A549 treated with GW870086 at 1 μM for 4 hours (cell line): ENCODE results near the gene ASL. TPM values are rescaled to one million over a fixed set of nuclear protein-coding genes. Genes with fewer than 3 reads are reported as not detected.

ENCODE experiments used
- total RNA-seq: library from RNA; stranded (reverse); fragments of 200-300 nt; extraction: Qiagen RNA extraction; gene quantifications from 5 replicates; pipeline ENCODE4 v1.2.3, GENCODE V29; 2022; ENCODE audit warnings: low read depth

ASL gene
- 20.4 to 24.1 TPM (median 21.7 TPM) in 5 replicates for total RNA-seq

DNA sequence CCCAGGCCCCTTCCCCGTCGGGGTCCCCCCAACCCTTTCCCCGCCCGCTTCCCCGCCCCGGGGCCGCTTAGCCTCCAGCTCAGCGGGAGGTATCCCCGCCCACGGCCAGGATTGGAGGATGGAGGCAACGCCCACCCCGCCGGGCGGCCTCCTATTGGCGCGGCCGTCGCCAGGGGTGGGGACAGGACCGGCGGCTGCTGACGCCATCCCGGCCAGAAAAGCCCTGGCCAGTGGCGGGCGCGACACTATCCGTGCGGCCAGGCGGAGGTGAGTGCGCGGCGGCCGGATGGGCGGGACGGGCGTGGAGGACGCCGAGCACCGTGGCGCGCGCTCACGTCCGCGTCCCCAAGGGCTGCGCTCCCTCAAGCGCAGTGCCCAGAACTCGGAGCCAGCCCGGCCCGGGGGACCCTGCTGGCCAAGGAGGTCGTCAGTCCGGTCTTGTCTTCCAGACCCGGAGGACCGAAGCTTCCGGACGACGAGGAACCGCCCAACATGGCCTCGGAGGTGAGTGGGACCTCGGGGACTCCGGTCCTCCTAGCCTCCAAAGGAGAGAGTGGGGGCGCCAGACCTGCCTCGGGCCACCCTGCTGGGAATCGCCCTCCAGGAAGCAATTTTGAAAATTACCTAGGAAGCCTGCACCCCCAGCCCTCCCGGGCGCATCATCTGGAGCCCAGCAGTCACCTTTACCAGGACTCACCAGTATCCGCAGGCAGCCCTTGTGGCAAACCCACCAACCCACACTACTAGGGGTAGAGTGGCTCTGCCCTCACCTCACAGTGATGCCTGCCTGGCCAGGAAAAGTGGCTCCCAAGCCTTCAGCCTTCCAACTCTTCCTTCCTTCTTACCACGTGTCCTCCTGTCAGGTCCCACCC, at the start of gene ASL:
TSS of gene ASL (plus strand) at position 230 of the 872 bp plus-strand sequence. CDS start at position 493, 263 bp downstream.

DNA sequence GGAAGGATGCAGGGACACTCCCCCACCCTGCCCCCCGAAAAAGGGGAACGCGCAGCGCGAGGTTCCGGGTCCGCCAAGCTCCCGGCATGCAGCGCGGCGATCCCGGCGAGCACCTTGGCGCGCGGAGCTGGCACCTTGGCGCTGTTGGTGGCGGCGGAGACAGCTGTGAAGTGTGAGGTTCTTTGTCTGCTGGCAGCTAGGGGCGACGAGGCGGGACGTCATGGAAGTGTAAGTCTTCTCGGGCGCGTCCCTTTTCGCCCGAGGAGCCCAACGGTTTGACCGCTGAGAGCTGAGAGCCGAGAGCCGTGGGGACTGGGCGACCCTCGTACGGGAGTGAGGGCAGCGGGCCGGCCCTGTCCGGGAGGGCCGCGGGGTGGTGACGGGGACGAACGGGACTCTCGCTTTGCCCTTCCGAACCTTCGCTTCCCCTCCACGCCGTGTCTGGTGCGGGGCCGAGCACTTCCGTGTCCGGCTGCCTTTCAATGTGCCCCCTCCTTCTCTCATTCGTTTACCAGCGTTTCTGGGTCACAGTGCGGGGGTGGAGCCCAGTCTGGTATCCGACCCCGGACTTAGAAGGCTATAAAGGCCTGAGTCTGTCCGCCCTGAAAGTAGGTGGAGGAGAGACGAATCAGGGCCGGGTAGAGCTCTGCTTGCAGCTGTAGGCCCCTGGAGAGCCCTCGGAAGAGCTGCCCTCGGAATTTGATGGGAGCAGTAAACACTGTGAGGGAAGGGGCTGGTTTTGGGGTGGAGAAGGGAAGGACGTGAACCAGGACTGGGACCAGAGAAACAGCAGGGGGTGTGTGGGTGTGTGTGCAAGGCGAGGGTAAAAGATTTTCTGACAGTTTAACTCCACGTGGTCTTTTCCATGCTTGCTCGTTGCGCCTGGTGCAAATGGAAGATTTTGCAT, 39.4 kb downstream of the ASL start, which contains the start of gene CRCP:
TSS of gene CRCP (plus strand) at position 105 of the 907 bp plus-strand sequence. CDS start at position 221, 116 bp downstream.

Other genes with a start within 250 kb of the ASL start
- 24.0 to 34.4 TPM (median 31.3 TPM) in 5 replicates for gene VKORC1L1, start 202.7 kb upstream of the ASL start, total RNA-seq
- gene GUSB, start 93.6 kb upstream of the ASL start, total RNA-seq = 30.3 to 33.0 TPM (median 31.3 TPM) in 5 replicates
- 23.1 to 31.9 TPM (median 26.8 TPM) in 5 replicates for gene CRCP, start 39.0 kb downstream of the ASL start, total RNA-seq
- gene TPST1, start 129.5 kb downstream of the ASL start, total RNA-seq = 6.3 to 9.3 TPM (median 8.7 TPM) in 5 replicates